NCI-H69 (cell line): ENCODE measurements around the gene ABTB2.

Source experiments
- DNase-seq: peaks from one replicate; lab custom pipeline; 2025; lab: John Stamatoyannopoulos, UW

The ABTB2 gene

DNA sequence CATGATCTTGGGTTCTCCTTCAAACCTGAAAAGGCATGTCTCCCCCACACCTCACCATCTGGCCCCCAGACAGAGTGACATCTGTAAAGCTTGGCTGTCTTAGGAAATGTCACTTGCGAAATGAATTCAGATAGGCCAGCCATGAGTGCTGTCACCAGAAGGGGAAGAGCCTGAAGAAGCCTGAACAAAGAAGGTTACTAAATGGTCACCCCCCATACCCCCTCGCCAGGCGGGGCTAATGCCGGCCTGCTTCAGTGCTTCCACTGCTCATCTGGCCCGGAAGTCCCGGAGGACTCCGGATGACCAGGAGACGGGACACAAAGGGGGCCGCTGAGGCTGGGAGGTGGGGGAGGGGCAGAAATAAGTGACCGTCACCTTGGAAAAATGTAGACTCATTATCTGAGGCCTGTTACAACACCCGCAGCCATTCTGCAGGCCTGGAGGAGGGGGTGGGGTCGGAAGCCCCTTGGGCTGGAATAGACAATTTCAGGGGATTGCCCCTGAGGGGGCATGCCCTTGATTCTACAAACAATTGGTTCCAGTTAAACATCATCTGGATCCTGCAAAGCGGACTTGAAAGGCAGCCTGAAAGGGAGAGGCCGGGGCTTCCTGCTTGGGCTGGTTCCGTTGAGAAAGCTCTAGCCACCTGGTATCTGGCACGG lies 209.2 kb downstream of the ABTB2 start:
- DNase-seq, result no peak

DNA sequence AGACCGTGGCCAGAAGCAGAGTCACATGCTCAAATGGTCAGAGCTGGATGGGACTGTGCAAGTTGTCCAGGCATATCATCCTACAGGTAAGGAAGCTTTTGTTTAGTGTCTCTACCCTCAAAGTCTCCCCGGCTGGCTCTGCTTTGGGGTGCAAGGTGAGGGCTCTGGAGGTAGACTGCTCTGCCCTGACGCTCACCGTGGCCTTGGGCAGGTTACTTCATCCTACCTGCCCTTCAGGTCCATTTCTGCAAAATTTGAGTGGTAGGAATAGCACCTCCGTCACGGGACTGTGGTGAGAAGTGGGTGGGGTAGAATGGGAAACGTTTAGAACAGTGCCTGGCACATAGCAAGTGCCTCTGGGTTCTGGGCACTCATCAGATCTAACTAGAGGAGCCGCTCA lies 210.2 kb downstream of the ABTB2 start:
- DNase-seq, result no peak

DNA sequence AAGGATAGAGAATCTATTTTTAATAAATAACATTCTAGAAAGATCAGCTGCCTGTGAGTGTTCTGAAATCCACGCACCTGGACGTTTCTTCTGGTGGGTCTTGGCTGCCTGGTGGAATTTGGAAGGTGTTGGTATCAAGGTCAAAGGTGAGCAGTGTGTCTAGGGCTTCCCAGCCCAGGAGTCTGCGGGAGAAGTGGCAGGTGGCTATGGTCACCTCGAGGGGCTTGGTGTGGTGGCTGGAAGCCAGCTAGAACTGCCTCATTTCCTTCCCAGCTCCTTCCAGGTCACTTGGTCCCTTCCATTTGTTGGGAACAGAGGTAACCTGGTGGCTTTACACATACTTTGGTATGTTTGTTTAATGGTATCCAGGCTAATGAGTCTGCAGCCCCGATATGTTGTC lies 210.9 kb downstream of the ABTB2 start:
- DNase-seq, result no peak

DNA sequence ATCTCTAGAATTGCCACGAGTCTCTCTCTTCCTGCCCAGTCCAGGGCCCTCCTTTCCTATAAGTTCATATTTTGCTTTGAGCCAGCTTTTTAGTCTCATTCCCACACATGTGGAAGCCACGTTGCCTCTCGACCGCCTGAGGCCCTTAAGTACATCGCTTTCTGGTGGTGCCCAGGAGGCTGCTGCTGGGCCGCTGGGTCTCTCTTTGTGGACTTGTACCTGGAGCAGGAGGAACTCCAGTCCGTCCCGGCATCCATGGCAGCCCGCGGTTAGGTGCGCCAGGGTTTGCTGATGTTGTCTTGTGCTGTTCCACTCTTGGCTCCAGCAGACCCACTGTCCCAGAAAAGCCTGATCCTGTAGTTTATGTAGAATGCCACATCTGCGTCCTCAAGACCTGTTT lies 211.4 kb downstream of the ABTB2 start:
- DNase-seq, result no peak

DNA sequence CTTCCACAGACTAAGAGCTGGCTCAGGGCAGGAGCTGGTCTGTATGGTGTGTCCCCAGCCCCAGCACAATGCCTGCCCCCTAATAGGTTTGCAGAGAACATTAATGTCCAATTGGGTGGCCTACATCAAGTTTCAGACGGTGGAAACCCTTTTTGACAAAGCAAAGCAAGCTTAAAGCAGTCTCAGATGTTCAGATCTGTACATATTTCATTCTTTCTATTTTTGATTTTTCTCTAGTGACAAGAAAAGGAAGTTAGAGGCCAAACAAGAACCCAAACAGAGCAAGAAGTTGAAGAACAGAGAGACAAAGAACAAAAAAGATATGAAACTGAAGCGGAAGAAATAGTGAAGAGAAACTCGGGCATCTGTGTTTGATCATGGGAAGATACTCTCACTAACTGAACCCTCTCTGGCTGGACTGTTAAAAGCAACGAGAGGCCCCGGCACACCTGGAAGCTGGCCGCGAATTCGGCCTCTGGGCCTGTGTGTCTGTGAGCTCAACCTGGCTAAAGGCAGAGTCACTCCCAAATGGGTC lies 211.9 kb downstream of the ABTB2 start:
- no peak for DNase-seq

DNA sequence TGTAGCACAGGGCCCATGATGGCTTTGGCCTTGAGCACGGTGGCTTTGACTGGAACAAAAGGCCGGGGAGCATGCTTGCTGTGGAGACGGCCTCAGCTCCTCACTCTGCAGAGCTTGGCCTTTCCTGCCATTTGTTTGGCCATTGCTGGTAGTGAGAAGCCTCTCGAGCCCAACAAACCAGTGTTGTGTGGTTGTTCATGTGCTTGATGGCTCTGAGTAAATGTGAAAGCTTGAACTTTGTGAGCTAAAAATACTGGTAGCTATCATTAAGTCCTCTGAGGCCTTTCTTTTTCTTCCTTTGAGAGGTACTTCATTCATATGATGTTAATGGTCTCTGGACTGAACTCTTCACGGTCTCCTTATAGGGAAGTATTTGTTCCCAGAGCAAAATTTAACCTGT lies 212.7 kb downstream of the ABTB2 start:
- no peak for DNase-seq

DNA sequence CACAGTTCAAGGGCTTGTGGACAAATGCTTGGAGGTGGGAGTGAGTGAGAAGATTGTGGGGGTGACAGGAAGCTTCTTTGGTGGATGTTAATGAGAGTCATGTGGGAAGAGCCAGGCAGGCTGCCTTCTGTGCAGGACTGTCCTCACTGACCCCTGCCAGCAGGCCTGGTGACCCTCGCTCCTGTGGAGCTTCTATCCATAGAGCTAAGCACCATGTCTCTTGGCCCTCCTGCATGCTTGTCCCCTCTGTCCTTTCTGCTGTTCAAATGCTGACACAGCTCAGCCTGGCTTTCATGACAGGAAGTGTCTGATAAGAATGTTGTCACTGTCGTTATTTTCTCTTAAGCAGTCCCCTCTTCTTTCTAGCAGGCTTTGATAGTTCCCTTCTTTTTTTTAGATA lies 214.8 kb downstream of the ABTB2 start:
- no peak for DNase-seq

DNA sequence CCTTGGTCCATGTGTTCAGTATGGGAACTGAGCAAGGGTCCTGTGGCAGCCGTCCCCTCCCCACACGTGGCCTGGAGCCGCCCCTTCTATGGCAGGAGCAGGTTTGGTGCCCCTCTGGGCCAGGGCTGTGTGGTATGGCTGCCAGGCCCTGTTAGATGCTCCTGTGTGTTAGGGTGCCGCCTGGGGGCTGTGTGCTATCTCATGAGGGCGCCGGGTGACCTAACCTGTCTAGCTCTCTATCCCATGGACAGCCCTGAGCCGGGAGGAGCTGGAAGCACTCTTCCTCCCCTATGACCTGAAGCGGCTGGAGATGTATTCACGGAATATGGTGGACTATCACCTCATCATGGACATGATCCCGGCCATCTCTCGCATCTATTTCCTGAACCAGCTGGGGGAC lies 217.7 kb downstream of the ABTB2 start:
- no peak for DNase-seq

DNA sequence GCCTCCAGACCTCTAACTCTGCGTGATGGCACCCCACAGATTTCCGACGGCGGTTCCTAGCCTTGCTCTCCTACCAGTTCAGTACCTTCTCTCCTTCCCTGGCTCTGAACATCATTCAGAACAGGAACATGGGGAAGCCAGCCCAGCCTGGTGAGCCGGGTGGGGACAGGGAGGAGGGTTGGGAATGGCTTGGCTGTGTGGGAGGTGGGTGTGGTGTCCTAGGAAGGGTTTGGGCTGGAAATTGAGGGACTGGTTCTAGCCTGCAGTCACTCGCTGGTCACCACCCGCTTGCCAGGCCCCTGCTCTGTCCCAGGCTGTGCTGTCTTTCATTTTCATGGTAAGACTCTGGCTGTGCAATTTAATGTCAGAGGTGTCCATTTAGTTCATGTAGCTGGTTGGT lies 218.5 kb downstream of the ABTB2 start:
- DNase-seq, result no peak

DNA sequence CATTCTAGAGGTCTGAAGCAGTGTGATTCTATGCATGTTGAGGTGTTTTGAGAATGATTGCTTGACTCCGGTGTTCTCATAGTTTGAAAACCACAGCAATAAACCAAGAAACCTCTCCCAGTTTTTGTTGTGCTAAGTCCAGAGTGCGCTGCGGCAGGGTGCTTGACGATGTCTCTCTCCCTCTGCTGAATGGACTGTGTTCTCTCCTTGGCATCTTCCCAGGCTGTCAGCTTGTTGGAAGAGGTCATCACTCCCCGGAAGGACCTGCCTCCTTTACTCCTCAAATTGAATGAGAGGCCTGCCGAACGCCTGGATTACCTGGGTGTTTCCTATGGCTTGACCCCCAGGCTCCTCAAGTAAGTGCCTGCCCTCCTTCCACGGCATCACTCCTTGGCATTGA lies 221.4 kb downstream of the ABTB2 start:
- no peak for DNase-seq

DNA sequence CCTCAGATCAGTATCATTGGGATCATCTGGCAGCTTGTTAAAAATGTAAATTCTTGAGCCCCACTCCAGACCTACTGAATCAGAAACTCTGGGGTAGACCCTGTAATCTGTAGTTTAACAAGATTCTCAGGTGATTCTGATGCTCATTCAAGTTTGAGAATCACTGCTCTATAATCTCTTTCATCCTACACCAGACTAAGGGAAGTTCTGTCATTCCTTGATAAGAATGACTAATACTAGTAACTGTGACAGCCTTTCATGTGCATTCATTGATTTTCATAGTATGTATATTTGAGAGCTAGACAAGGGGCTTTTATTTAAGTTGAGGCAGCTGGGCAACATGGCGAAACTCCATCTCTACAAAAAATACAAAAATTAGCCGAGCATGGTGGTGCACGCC lies 222.4 kb downstream of the ABTB2 start:
- no peak for DNase-seq

DNA sequence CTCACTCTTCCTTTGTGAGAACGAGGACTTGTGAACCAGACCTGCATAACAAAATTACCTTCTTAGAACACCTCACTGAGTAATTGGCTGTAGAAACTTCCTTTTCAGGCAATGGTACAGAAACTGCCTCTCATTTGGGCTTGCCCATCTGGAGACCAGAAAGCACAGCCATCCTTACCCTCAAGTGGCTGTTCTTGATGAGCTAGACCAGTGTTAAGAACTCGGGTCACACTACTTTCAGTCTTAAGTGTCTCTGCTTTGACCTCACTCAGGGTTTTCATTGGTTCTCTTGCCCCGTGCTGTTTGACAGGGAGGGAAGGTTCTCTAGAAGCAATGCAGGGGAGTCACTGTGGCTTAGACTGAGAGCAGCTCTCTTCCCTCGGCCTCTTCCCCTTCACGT lies 223.0 kb downstream of the ABTB2 start:
- no peak for DNase-seq

DNA sequence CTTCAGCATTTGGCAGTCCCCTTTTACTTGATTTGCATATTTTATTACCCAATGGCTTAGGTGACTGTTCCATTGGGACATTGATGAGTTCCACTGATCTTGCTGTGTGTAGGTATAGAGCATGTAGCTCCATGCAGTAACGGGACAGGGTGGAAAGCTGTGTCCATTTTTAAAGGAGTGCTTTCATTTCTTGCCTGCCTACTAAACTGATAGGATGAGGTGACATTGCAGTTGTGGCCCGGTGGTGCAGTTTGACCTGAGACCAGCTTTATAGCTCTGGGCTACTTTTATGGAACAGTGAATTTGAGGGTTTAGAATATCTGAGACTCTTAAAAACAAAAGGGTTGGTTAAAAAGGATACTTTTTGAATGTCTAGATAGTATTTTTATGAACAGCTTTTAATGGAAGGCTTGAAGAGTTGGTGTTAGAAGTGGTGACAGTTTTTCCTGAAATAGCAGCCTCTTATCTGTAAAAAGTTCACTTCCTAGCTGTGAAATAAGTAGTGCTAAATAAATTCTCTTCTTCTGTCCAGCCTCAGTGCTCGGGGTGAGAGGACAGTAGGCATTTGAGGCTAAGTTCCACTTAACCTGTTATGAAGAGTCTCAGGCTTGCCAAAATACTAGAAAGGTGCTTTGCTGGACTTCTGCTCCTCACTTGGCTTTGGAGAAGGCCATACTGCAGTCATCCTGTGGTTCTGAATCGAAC lies 225.4 kb downstream of the ABTB2 start:
- no peak for DNase-seq

DNA sequence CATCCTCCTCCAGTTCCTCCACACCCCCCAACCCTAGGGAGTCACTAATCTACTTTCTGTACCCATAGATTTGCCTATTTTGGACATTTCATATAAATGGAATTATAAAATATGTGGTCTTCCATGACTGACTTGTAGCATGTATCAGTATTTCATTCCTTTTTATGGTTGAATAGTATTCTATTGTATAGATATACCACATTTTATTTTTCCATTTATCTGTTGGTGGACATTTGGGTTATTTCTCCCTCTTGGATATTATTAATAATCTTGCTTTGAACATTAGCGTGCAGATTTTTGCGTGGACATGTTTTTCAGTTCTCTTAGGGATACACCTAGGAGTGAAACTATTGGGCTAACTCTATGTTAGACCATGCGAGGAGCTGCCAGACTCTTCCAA lies 229.0 kb downstream of the ABTB2 start:
- DNase-seq, result no peak

DNA sequence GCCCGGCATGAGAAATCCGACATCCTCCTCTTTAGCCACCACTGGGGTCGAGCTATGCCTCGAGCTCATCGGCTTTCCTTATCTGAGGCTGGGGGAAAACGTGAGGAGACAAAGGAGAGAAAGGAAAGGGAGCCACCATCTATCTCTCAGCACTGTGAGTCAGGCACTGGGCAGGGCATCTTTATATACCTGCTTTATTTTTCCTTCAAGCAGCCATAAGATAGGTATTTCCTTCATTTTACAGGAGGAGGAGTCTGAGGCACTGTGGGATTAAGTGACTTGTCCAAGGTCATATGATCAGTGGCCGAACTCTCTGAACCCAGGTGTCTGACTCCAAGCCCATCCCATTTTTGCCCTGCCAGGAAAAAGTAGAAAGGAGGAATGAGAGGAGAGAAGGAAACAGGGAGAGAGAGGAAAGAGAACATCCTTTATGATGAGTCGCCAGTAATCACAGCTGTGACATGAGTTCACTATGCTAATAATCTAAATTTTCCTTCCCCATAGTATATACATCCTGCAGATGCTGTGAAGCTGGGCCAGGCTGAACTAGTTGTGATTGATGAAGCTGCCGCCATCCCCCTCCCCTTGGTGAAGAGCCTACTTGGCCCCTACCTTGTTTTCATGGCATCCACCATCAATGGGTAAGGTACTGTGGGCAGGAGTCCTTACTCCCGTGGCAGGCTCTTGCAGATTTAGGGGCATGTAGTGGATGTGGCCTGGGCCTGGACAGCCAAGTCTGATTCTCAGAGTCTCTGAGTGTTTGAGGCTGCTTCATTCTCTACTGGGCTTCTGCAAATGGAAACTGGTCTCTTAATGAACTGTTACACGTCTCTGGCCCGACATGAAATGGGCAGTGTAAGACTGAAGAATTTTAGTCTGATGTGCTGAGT lies 230.6 kb downstream of the ABTB2 start:
- DNase-seq, result no peak

DNA sequence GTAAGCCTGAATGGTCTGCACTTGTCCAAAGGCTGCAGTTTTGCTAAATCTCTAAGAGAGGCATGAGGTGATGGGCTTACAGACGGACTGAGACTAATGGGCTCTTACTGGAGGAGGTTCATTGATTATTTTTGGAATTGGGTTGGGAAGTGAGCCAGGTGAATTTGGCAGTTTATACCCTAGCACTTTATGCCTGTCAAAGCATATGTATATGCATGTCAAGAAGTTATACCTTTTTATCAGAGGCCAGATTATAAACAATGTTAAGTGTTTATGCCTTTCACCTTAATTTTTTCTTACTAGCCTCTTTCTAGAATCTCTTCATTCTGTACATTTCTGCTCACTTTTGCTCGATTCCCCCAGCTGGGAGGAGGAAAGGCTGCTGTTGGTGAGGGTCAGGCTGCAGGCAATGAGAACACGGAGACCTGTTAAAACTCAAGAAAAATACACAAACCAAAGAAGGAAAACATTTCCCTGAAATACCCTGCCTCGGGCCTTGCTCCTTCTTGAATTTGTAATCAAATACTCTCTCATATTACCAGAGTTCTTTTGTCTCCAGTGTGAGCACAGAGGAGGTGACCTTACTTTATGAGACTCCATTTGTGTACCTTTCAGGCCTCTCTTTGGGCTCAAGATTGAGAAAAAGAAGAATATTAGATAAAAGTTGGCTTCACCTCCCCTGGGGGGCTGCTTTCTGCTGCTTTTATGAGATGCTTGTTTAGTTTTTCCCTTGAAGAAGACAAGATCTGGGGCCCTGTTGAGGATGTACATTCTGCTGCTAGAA lies 232.7 kb downstream of the ABTB2 start:
- DNase-seq, result no peak

DNA sequence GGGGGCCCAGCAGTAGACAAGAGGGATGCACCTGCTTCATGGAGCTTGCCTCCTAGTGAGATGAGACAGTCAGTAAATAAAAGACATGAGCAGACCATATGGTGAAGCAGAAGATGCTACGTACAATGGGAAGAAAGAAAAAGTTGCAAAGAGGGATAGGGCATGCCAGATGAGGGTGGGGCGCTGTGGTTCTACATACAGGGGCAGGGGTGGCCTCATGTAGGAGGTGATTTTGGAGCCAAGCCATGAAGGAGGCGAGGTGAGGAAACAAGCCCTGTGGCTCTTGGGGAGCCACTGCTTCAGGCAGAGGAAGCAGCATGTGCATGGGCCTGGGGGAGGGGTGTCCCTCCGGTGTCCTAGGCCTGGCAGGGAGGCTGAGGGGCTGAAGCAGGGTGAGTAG lies 237.2 kb downstream of the ABTB2 start:
- DNase-seq, result no peak

DNA sequence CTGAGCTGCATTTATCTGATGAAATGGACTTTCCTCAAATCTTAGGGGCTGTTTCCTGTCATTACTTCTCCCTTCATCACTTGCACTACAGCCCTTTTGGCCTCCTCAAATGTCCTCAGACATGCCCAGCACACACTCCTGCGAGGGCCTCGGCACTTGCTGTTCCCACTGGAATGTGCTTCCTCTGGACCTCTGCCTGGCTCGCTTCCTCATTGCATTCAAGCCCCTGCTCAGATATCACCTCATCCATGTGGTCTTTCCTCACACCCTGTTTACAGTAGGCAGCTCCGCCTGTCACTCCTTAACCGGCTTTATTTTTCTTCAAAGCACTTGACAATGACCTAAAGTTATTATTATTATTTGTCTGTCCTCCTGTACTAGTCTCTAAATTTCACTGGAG lies 243.3 kb downstream of the ABTB2 start:
- DNase-seq, result no peak

DNA sequence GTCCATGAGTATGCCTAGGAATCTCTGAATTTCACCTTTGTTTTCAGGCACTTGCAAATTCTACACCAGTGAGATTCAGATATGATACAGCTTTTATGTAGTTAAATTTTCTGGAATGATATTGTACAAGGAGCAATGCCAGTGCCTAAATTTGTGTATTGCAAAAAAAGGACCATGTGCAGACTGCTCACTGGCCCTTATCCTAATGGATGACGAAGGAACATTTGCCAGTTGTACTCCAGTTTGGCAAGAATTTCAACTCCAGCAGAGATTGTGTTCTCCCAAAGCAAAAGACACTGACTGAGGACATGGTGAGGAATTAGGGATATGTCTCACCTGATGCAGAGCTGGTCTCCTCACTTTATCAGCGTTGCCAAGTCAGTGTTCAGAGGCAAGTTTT lies 243.8 kb downstream of the ABTB2 start:
- DNase-seq, result no peak

DNA sequence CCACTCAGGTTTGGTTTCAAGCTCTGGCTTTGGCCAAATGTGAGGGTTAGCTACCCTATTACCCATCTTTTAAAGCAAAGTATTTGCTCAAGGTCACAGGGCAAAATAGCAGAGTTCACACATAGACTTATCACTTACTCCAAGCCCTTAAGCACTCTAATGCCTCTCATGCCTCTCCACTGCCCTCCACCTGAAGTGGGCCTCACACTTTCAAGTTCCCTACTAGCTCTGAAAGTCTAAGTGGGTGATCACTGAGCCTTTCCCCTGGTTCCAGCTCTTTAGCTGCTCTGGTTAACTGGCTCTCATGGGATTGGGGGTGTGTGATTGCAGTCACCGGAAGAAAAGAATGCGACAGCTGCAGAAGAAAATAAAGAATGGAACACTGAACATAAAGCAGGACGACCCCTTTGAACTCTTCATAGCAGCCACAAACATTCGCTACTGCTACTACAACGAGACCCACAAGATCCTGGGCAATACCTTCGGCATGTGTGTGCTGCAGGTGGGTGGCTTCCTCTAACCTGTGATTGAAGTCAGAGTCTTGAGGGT lies 246.0 kb downstream of the ABTB2 start:
- DNase-seq, result no peak

DNA sequence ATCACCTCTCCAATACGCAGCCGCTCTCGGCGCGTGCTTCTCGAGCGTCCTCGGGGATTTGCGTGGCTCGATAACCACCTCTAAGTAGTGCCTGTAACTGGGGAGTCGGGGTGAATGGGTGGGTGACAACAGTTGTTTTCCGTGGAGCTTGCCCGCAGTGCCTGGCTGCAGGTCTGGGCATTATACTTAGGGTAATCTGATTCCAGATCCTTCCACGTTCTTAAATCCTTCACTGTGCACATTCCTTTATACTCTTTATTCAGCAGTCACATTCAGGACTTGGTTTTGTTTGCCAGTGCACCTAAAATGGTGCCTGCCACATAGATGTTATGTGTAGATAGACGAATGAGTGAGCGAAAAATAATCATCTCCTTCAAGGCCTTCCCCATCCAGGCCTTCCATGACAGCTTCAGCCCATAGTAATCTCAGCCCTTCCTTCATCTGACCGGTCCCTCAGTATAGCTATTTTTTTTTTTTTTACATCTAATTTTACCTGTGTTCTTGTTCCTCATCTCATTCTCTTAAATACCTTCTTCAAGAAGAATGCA lies 251.8 kb downstream of the ABTB2 start:
- DNase-seq, result peak; percentile 62
